AG08396 (cell line): ENCODE measurements around the gene ODAD2.
A peak's percentile ranks its signal among the peaks of the same experiment; 100 is the strongest.
"Not testable (repeated sequence)": the region's sequence is repeated elsewhere in the genome, so short reads cannot be mapped to it uniquely, and the experiment has no call there.

Experiments used
- DNase-seq: peaks from one replicate; pipeline ENCODE4 v3.0.0; 2012; ENCODE audit warnings: low spot score, mixed read lengths

Gene ODAD2

GRCh38 chr10:27998954-27999275 is at the start of gene ODAD2:
Gene ODAD2 (minus strand): TSS chr10:27999079. CDS start chr10:27995142, 3,937 bp downstream.
- no peak for DNase-seq

DNA sequence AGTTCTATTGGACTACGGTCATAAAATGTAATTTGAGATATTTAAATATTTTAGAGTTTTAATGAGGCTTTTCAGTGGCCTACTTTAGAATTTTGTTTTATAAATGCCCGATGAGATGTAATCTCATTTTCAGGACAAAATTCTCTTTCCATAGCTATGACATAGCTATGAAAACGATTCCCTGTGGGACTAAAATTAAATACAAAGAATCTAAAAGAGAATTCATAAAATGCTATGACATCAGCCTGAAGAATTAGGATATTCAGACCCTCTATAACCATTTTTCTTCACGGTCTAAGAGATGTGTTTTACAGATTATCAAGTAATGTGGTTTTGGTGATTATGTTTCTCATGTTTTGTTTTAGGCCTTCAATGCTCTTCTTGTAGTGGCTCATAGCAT is 48.2 kb upstream of the ODAD2 start:
- no peak for DNase-seq

DNA sequence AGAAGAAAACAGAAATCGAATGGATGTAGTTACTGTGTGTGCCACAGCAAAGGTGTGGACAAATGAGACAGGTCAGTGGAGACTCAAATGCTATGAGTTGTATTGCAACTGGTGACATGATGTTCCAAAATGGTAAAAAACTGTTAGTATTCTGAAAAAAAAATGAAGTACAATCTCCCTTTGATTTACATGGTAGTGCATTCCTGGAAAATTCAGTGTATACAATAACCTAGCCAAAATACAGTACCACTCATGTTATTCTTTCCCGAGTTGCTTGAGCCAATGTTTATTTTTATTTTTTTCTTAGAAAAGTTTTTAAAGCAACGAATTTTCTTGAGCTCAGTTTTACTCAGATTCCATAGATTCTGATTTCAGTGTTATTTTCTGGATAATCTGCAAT is 47.7 kb upstream of the ODAD2 start:
- no peak for DNase-seq

DNA sequence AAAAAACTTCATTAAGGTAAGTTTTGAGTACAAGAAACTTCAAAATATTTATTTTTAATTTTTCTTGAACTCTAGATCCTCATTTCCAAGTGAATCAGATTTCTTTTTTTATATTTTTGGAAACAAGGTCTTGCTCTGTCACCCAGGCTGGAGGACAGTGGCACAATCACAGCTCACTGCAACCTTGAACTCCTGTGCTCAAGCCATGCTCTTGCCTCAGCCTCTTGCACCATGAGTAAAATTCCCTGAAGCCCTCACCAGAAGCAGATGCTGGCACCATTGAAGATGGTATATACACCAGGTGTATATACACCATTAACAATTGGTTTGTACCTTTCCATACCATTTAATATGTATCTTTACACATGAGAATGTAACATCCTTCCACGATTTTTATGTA is 45.1 kb upstream of the ODAD2 start:
- no peak for DNase-seq

GRCh38 chr10:28036587-28036986 is 37.7 kb upstream of the ODAD2 start:
- DNase-seq: peak; percentile 11

DNA sequence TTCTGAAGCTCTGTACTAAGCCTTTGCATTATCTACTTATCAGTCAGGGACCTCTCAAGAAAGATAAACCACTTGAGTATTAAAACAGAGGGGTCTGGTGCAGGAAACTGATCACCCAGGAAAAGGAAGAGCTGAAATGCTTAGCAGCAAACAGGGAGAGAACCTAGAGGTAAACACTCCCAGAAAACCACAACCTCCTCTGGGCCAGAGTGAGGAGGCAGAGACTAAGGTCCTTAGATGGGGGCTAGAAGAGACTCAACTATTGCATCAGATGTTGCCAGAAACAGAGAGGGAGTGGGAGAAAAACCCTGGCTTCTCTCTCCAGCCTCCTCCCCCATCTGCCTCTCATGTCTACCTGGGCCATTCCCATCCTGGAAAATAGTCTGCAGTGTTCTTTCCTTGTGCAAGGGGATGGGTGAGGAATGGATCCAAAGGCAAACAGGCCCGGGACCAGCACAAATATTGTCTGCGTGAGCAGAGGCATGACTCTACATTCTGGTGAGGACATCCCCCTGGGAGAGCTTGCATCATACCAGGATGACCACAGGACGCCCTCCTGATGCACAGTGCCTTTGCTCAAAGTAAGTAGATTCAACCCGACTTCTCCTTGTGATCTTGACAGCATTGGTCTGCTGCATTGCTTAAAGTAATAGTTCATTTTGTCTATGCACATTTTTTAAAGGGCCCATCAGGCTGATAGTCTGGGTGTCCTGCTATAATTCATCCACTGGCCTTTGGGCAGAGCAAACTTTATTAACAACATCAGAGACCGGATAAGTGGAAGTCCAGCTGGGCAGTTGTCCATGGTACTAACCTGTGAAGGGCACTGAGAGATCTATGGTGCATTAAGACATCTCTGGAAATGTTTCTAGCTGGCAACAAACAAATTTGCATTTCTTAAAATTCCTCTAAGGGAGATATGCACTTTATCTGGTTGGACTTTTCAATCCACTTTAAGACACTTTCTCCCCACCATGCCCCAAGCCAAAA is 22.4 kb upstream of the ODAD2 start:
- no peak for DNase-seq

- DNase-seq: no peak
These were observed 21.4 kb upstream of the ODAD2 start for GRCh38 chr10:28020080-28020860.

- no peak for DNase-seq
These were observed 15.8 kb upstream of the ODAD2 start for GRCh38 chr10:28014651-28015050.

- DNase-seq: no peak
These were observed 14.2 kb upstream of the ODAD2 start for GRCh38 chr10:28012990-28013515.

GRCh38 chr10:28010821-28011220 is 11.9 kb upstream of the ODAD2 start:
- DNase-seq: no peak

- DNase-seq: no peak
These were observed 9.2 kb upstream of the ODAD2 start for GRCh38 chr10:28008054-28008453.

DNA sequence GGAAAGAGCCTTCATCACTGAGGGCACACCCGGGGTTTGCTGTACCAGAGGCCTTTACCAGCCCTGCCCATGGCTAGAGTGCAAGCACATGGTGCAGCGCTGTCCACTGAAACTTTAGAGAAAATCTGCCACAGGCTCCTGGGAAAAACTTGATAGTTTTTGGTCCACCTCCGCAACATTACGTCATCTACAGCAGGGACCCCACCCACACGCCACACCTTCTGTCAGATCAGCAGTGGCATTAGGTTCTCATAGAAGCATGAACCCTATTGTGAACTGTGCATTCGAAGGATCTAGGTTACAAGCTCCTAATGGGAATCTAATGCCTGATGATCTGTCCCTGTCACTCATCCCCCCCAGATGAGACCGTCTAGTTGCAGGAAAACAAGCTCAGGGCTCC is 2.5 kb upstream of the ODAD2 start:
- no peak for DNase-seq

DNA sequence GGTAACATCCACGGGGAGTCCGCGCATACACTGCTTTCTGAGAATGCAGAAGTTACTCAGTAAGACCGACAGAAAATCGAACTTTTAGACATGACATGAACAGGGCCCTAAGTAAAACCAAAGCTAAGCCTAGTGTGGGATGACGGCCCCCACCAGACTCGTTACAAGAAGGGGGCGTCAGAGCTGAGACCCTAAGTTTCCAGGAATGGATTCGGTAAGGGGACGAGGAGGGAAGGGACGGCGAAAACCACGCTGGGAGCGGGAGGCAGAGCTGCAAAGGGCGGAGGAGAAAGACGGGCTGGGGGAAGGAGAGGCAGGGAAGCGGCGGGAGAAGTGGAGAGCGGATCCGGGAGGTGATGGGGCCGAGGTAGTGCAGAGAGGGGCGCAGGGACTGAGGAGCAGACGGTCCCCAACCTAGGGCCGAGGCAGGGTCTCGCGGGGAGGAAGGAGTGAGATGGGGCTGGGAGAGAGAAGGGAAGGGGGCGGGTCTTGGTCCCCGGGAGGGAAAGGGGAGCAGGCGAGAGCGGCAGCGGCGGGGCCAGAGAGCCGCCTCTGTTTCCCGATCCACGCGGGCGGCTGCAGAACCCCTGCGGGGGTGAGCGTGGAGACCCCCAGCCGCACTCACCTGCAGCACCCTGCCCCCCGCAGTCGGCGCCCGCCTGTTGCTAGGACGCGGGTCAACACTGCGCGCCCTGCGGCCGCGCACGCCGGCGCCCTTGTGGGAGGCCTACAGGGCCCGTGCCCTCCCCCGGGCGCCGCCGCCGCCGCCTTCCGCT is 513 bp downstream of the ODAD2 start:
- DNase-seq: peak; percentile 35

GRCh38 chr10:27997865-27998177 is 1.1 kb downstream of the ODAD2 start:
- DNase-seq: no peak

GRCh38 chr10:27995311-27995710 is 3.6 kb downstream of the ODAD2 start:
- no peak for DNase-seq

DNA sequence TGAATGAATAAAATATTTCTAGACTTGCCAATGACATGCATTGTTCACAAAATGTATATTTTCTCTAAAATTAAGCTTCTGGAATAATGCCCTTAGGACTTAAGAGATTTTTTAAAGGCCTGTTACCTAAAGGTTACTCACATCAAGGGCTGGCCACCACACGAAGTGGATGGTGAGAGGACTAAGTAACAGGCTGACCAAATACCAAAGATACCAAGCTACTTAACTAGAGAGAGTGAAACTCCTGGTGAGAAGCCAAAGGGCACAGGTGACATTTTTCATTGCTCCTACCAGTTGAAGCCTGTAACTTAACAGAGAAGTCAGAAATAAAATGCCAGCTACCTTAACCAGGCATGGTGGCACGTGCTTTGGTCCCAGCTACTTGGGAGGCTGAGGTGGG is 9.5 kb downstream of the ODAD2 start:
- DNase-seq: not testable (repeated sequence)

GRCh38 chr10:27986821-27987220 is 12.1 kb downstream of the ODAD2 start:
- no peak for DNase-seq

GRCh38 chr10:27982875-27983543 is 15.9 kb downstream of the ODAD2 start:
- no peak for DNase-seq

GRCh38 chr10:27981744-27982143 is 17.1 kb downstream of the ODAD2 start:
- no peak for DNase-seq

- not testable (repeated sequence) for DNase-seq
These were observed 28.1 kb downstream of the ODAD2 start for GRCh38 chr10:27970795-27971194.

DNA sequence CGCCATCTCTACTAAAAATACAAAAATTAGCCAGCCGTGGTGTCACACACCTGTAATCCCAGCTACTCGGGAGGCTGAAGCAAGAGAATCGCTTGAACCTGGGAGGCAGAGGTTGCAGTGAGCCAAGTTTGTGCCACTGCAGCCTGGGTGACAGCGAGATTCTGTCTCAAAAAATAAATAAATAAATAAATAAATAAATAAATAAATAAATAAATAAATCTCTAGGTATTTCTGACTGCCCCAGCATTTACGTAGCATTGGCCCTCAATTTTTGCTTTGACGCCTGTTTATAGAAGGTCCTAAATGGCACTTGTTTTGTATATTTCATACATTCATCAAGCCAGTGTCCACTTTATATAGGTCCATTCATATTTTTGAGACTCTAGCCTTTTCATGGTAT is 28.9 kb downstream of the ODAD2 start:
- DNase-seq: not testable (repeated sequence)
